Adrenal gland (tissue), 12 donors: ENCODE results near the gene PRR33. TPM values are rescaled to one million over a fixed set of nuclear protein-coding genes. Genes with fewer than 3 reads are reported as not detected.

Experiments
- DNase-seq, 7 donors: peaks; one replicate each; pipeline ENCODE4 v3.0.0-alpha.2; 2019 to 2020
- H3K27ac ChIP-seq, 5 donors: fragments of 200-600 bp; sonication (generic) in 4 of 5; 1 replicate in 3 of 5; 2 replicates in 2 of 5; pipeline versions ENCODE4 v1.5.1 to v1.8.0; 2016 to 2020; ENCODE audit warnings: mild to moderate bottlenecking in 1 of 5
- H3K27me3 ChIP-seq: fragments of 200-600 bp; 2 replicates; pipeline ENCODE4 v1.8.0; 2021
- H3K36me3 ChIP-seq, 2 donors: fragments of 200-600 bp; replicated peaks in 1 of 2; 1 replicate in 1 of 2; 2 replicates in 1 of 2; pipeline versions ENCODE4 v1.5.1 to v1.8.0; 2018 to 2022
- H3K4me1 ChIP-seq, 2 donors: fragments of 200-600 bp; replicated peaks in 1 of 2; 1 replicate in 1 of 2; 2 replicates in 1 of 2; pipeline versions ENCODE4 v1.5.1 to v1.8.0; 2018 to 2021
- H3K4me3 ChIP-seq, 4 donors: fragments of 200-600 bp; sonication (generic) in 3 of 4; one replicate each; pipeline ENCODE4 v1.5.1; 2016 to 2018
- H3K9me3 ChIP-seq, 3 donors: fragments of 200-600 bp; sonication (generic) in 1 of 3; replicated peaks in 1 of 3; 1 replicate in 2 of 3; 2 replicates in 1 of 3; pipeline versions ENCODE4 v1.5.1 to v1.8.0; 2016 to 2021
- CTCF ChIP-seq, 6 experiments: fragments of 450-650 bp in 4 of 6; fragments of 200-600 bp in 2 of 6; sonication (generic) in 1 of 6; IDR thresholded peaks; 1 replicate in 5 of 6; 2 replicates in 1 of 6; pipeline versions ENCODE4 v1.5.1 to v1.8.0; 2016 to 2021; ENCODE audit warnings: antibody characterized with exemption in 6 of 6, mild to moderate bottlenecking in 2 of 6, moderate library complexity in 1 of 6
- POLR2A ChIP-seq, 2 donors: fragments of 450-650 bp; IDR thresholded peaks; one replicate each; pipeline ENCODE4 v1.6.1; 2017; ENCODE audit warnings: antibody characterized with exemption in 2 of 2, mild to moderate bottlenecking in 2 of 2, moderate library complexity in 1 of 2
- WGBS, 4 donors: extraction: QIAGEN DNeasy Blood & Tissue Kit in 2 of 4; methylation state at CpG; one replicate each; pipeline versions ENCODE4 v1.1.5 to v1.1.7; 2013 to 2017; 5-methylcytosine and 5-hydroxymethylcytosine counted together
- intact Hi-C, 2 donors: fragments of 100-400 bp; cut with DNase I; formaldehyde crosslinking; loops; one replicate each; pipeline versions ENCODE4 v1.14.1 to v1.15.0; 2022 to 2023
- polyA plus RNA-seq, 3 donors: library from polyadenylated mRNA; stranded (reverse); fragments of 200-250 nt in 2 of 3; fragments of 350-450 nt in 1 of 3; fragmentation: Illumina TruSeq in 1 of 3; extraction: RNeasy Lipid Tissue Mini Kit (QIAGEN cat#74804) in 1 of 3; gene quantifications; one replicate each; pipeline ENCODE4 v1.2.3, GENCODE V29; 2013 to 2014
- total RNA-seq, 9 donors: library from RNA; depleted of rRNA in 4 of 9; stranded (reverse); fragments of >200 nt in 4 of 9; fragments of 120-200 nt in 1 of 9; fragmentation: NEBNext Ultra II Directional in 1 of 9; extraction: Animal tissue kit (Norgen Biotek cat#: 25700) in 1 of 9; gene quantifications; one replicate each; pipeline versions ENCODE4 v1.1.0 to v1.2.4, GENCODE V29; 2013 to 2023
- donor health status: healthy with polysubstance abuse.
- donor health status: Bipolar disorder and iron deficiency.
- donor health status: DM: yes; HTN: yes; CAD: no.
- donor health status: DM: no; HTN: no; CAD: no.
- donor health status: DM: no; HTN: no; CAD: no.
- donor health status: DM: yes; HTN: yes; CAD: no.

Gene PRR33
- total and polyA plus RNA-seq, 12 donors = 0.07 to 2.3 (median 0.25) TPM; not detected in 6

- peaks cover 31 to 45% of the 10 kb centered on the region in 2 donors for H3K4me1 ChIP-seq
- peak in 5 of 7 donors; percentile 68 to 81 (median 72) for DNase-seq
- H3K36me3 ChIP-seq = no peaks in the 10 kb centered on the region
- 16 to 21% (median 18%) methylated on average over 10 to 11 of the region's 11 CpGs for WGBS, 4 donors
- TF ChIP-seq CTCF (IDR thresholded peaks at IDR 0.05) (no peak), POLR2A (IDR thresholded peaks at IDR 0.05) (peak in 1 of 2 donors; percentile 50)
- no peaks in the 10 kb centered on the region for H3K9me3 ChIP-seq
- H3K27ac ChIP-seq = peak overlapping the region in 3 of 5 donors; percentile 64 to 97 (median 93)
- intact Hi-C loops = no loop called here
- H3K4me3 ChIP-seq = peak overlapping the region in 1 of 4 donors; percentile 60
- no peaks in the 10 kb centered on the region for H3K27me3 ChIP-seq
Measured at GRCh38 chr11:1873048-1873812, 18.5 kb downstream of the PRR33 start.

- H3K36me3 ChIP-seq = no peaks in the 10 kb centered on the region
- H3K4me1 ChIP-seq = peaks cover 38 to 39% of the 10 kb centered on the region in 2 donors
- TF ChIP-seq POLR2A (IDR thresholded peaks at IDR 0.05) = no peak
- no peak for TF ChIP-seq CTCF (IDR thresholded peaks at IDR 0.05)
- peak in 5 of 7 donors; percentile 13 to 57 (median 45) for DNase-seq
- H3K9me3 ChIP-seq = no peaks in the 10 kb centered on the region
- peak overlapping the region in 1 of 4 donors; percentile 60 for H3K4me3 ChIP-seq
- intact Hi-C loops = no loop called here
- 40 to 52% (median 44%) methylated on average over 8 to 25 of the region's 25 CpGs for WGBS, 4 donors
- H3K27me3 ChIP-seq = no peaks in the 10 kb centered on the region
- peak overlapping the region in 3 of 5 donors; percentile 64 to 97 (median 93) for H3K27ac ChIP-seq
Measured at GRCh38 chr11:1872267-1872985, 19.3 kb downstream of the PRR33 start.

- H3K27ac ChIP-seq = peak overlapping the region; percentile 71 to 97 (median 88)
- peak in 3 of 7 donors; percentile 3 to 55 (median 23) for DNase-seq
- H3K4me3 ChIP-seq = peak overlapping the region in 3 of 4 donors; percentile 11 to 60 (median 19)
- 41 to 53% (median 43%) methylated on average over 5 to 15 of the region's 15 CpGs; no CpG with 5 or more reads in 1 of the 4 donors for WGBS, 4 donors
- intact Hi-C loops = no loop called here
- no peaks in the 10 kb centered on the region for H3K36me3 ChIP-seq
- no peaks in the 10 kb centered on the region for H3K27me3 ChIP-seq
- no peak for TF ChIP-seq POLR2A (IDR thresholded peaks at IDR 0.05)
- TF ChIP-seq CTCF (IDR thresholded peaks at IDR 0.05) = no peak
- H3K4me1 ChIP-seq = peaks cover 29 to 45% of the 10 kb centered on the region in 2 donors
- H3K9me3 ChIP-seq = no peaks in the 10 kb centered on the region
Measured at GRCh38 chr11:1871531-1871930, 20.2 kb downstream of the PRR33 start.
